HG03097 (cell line): ENCODE measurements around the gene DCAF12.
A peak's percentile ranks its signal among the peaks of the same experiment; 100 is the strongest.
"Not testable (repeated sequence)": the region's sequence is repeated elsewhere in the genome, so short reads cannot be mapped to it uniquely, and the experiment has no call there.

Experiments
- ATAC-seq: cut with Tn5 transposase; IDR thresholded peaks from one replicate; pipeline ENCODE4 v1.9.1; 2021; ENCODE audit not compliant: unreplicated experiment, low FRiP score

Gene DCAF12

GRCh38 chr9:34126207-34127034, at the start of gene DCAF12:
Gene DCAF12, minus strand, starts transcription at chr9:34126698. Its CDS starts 267 bp downstream, at chr9:34126431.
- peak; percentile 77 for ATAC-seq

- no peak for ATAC-seq
These were observed 49.6 kb upstream of the DCAF12 start for GRCh38 chr9:34176089-34176488.

GRCh38 chr9:34171753-34172535, 45.4 kb upstream of the DCAF12 start:
- no peak for ATAC-seq

GRCh38 chr9:34170237-34170991, 43.9 kb upstream of the DCAF12 start:
- no peak for ATAC-seq

- no peak for ATAC-seq
These were observed 42.6 kb upstream of the DCAF12 start for GRCh38 chr9:34169125-34169524.

GRCh38 chr9:34163434-34163833, 36.9 kb upstream of the DCAF12 start:
- no peak for ATAC-seq

GRCh38 chr9:34158362-34158869, 31.9 kb upstream of the DCAF12 start:
- ATAC-seq: no peak

GRCh38 chr9:34157898-34158297, 31.4 kb upstream of the DCAF12 start:
- ATAC-seq: no peak

- no peak for ATAC-seq
These were observed 30.8 kb upstream of the DCAF12 start for GRCh38 chr9:34157318-34157717.

- no peak for ATAC-seq
These were observed 27.6 kb upstream of the DCAF12 start for GRCh38 chr9:34154057-34154456.

- ATAC-seq: no peak
These were observed 24.9 kb upstream of the DCAF12 start for GRCh38 chr9:34151398-34151797.

- ATAC-seq: no peak
These were observed 18.7 kb upstream of the DCAF12 start for GRCh38 chr9:34145165-34145564.

- ATAC-seq: no peak
These were observed 16.6 kb upstream of the DCAF12 start for GRCh38 chr9:34143116-34143515.

GRCh38 chr9:34140853-34141252, 14.4 kb upstream of the DCAF12 start:
- no peak for ATAC-seq

- no peak for ATAC-seq
These were observed 13.1 kb upstream of the DCAF12 start for GRCh38 chr9:34139477-34140146.

GRCh38 chr9:34138644-34139043, 12.1 kb upstream of the DCAF12 start:
- not testable (repeated sequence) for ATAC-seq

GRCh38 chr9:34134521-34134920, 8.0 kb upstream of the DCAF12 start:
- ATAC-seq: no peak

- ATAC-seq: no peak
These were observed 7.0 kb upstream of the DCAF12 start for GRCh38 chr9:34133436-34133949.

GRCh38 chr9:34131571-34131970, 5.1 kb upstream of the DCAF12 start:
- no peak for ATAC-seq
